Measurements from ENCODE around the gene DENND1A. TPM values are rescaled to one million over a fixed set of nuclear protein-coding genes. Genes with fewer than 3 reads are reported as not detected.

The DENND1A gene
- total RNA-seq, 3 donors from 2014 or later, result 18.4 to 21.3 (median 20.1) TPM

GRCh38 chr9:123631862-123632261, 298.1 kb downstream of the DENND1A start:
- TF ChIP-seq POLR2A (IDR thresholded peaks at IDR 0.05), result no peak
- TF ChIP-seq CTCF (IDR thresholded peaks at IDR 0.05), result no peak
- no peak for TF ChIP-seq POLR2AphosphoS5 (IDR thresholded peaks at IDR 0.05)
- Histone ChIP-seq H3K27me3 (no peaks in the 10 kb centered on the region), H3K27ac (no peak overlapping the region), H3K4me1 (no peaks in the 10 kb centered on the region), H3K4me3 (no peak overlapping the region), H3K9me3 (no peaks in the 10 kb centered on the region), H3K36me3 (no peaks in the 10 kb centered on the region)
- intact Hi-C loops (cut with DNase I; ENCODE audit: low total_unique reads), result no loop called here
- no peak for DNase-seq (ENCODE audit: low spot score in 2 of 2)

- intact Hi-C loops (cut with DNase I; ENCODE audit: low total_unique reads), result no loop called here
- Histone ChIP-seq H3K4me1 (no peaks in the 10 kb centered on the region), H3K9me3 (no peaks in the 10 kb centered on the region), H3K36me3 (no peaks in the 10 kb centered on the region), H3K27ac (no peak overlapping the region), H3K27me3 (no peaks in the 10 kb centered on the region), H3K4me3 (no peak overlapping the region)
- TF ChIP-seq POLR2AphosphoS5 (IDR thresholded peaks at IDR 0.05), result no peak
- no peak for TF ChIP-seq CTCF (IDR thresholded peaks at IDR 0.05)
- no peak for TF ChIP-seq POLR2A (IDR thresholded peaks at IDR 0.05)
- DNase-seq (ENCODE audit: low spot score in 2 of 2), result no peak
Measured at GRCh38 chr9:123630233-123630632, 299.7 kb downstream of the DENND1A start.

- no peaks in the 10 kb centered on the region for H3K4me1 ChIP-seq
- no peak overlapping the region for H3K27ac ChIP-seq
- H3K27me3 ChIP-seq, result no peaks in the 10 kb centered on the region
- no peak for TF ChIP-seq CTCF (IDR thresholded peaks at IDR 0.05)
- no peak for TF ChIP-seq POLR2A (IDR thresholded peaks at IDR 0.05)
- TF ChIP-seq POLR2AphosphoS5 (IDR thresholded peaks at IDR 0.05), result no peak
- intact Hi-C loops (cut with DNase I; ENCODE audit: low total_unique reads), result no loop called here
- no peaks in the 10 kb centered on the region for H3K36me3 ChIP-seq
- no peak for DNase-seq (ENCODE audit: low spot score in 2 of 2)
- H3K9me3 ChIP-seq, result no peaks in the 10 kb centered on the region
- H3K4me3 ChIP-seq, result no peak overlapping the region
Measured at GRCh38 chr9:123629531-123629930, 300.4 kb downstream of the DENND1A start.

GRCh38 chr9:123622711-123623241, 307.1 kb downstream of the DENND1A start:
- Histone ChIP-seq H3K36me3 (no peaks in the 10 kb centered on the region), H3K27me3 (no peaks in the 10 kb centered on the region), H3K27ac (no peak overlapping the region), H3K9me3 (no peaks in the 10 kb centered on the region), H3K4me1 (no peaks in the 10 kb centered on the region), H3K4me3 (no peak overlapping the region)
- intact Hi-C loops (cut with DNase I; ENCODE audit: low total_unique reads), result no loop called here
- no peak for DNase-seq (ENCODE audit: low spot score in 2 of 2)
- TF ChIP-seq POLR2AphosphoS5 (IDR thresholded peaks at IDR 0.05) (no peak), POLR2A (IDR thresholded peaks at IDR 0.05) (no peak), CTCF (IDR thresholded peaks at IDR 0.05) (no peak)

- H3K27ac ChIP-seq, result no peak overlapping the region
- intact Hi-C loops (cut with DNase I; ENCODE audit: low total_unique reads), result no loop called here
- DNase-seq (ENCODE audit: low spot score in 2 of 2), result no peak
- no peaks in the 10 kb centered on the region for H3K36me3 ChIP-seq
- H3K4me3 ChIP-seq, result no peak overlapping the region
- H3K4me1 ChIP-seq, result no peaks in the 10 kb centered on the region
- no peaks in the 10 kb centered on the region for H3K9me3 ChIP-seq
- no peaks in the 10 kb centered on the region for H3K27me3 ChIP-seq
- TF ChIP-seq POLR2AphosphoS5 (IDR thresholded peaks at IDR 0.05) (no peak), POLR2A (IDR thresholded peaks at IDR 0.05) (no peak), CTCF (IDR thresholded peaks at IDR 0.05) (no peak)
Measured at GRCh38 chr9:123620239-123620638, 309.7 kb downstream of the DENND1A start.
